ENCODE data around the gene VWA3A.
"Not testable (repeated sequence)": the region's sequence is repeated elsewhere in the genome, so short reads cannot be mapped to it uniquely, and the experiment has no call there.

VWA3A gene

GRCh38 chr16:22103441-22103840 is 11.1 kb downstream of the VWA3A start:
- no peak for TF ChIP-seq POLR2A (IDR thresholded peaks at IDR 0.05; ENCODE audit: low read depth, low read length)
- TF ChIP-seq SPI1 (IDR thresholded peaks at IDR 0.05; ENCODE audit: low read depth, low read length) = no peak
- TF ChIP-seq POU2F2 (IDR thresholded peaks at IDR 0.05; ENCODE audit: low read depth, low read length) = no peak
- no peak for TF ChIP-seq TAF1 (IDR thresholded peaks at IDR 0.05; ENCODE audit: low read depth, low read length)
- TF ChIP-seq PAX5 (IDR thresholded peaks at IDR 0.05; ENCODE audit: insufficient read depth, low read length, severe bottlenecking) = no peak
- TF ChIP-seq POLR2AphosphoS5 (IDR thresholded peaks at IDR 0.05; ENCODE audit: low read depth, low read length) = no peak
- no peak for FAIRE-seq
- no peak for DNase-seq (ENCODE audit: insufficient read length, low spot score)

GRCh38 chr16:22109258-22109898 is 17.0 kb downstream of the VWA3A start:
- TF ChIP-seq PAX5 (IDR thresholded peaks at IDR 0.05; ENCODE audit: insufficient read depth, low read length, severe bottlenecking) = no peak
- TF ChIP-seq SPI1 (IDR thresholded peaks at IDR 0.05; ENCODE audit: low read depth, low read length) = no peak
- TF ChIP-seq POLR2A (IDR thresholded peaks at IDR 0.05; ENCODE audit: low read depth, low read length) = no peak
- no peak for TF ChIP-seq POU2F2 (IDR thresholded peaks at IDR 0.05; ENCODE audit: low read depth, low read length)
- FAIRE-seq (no peak), DNase-seq (ENCODE audit: insufficient read length, low spot score) (no peak)

- FAIRE-seq; DNase-seq (ENCODE audit: insufficient read length, low spot score): not testable (repeated sequence)
Measured at GRCh38 chr16:22111629-22112028, 19.3 kb downstream of the VWA3A start.

GRCh38 chr16:22116095-22116700 is 23.9 kb downstream of the VWA3A start:
- DNase-seq (ENCODE audit: insufficient read length, low spot score) = no peak
- no peak for FAIRE-seq
- TF ChIP-seq POU2F2 (IDR thresholded peaks at IDR 0.05; ENCODE audit: low read depth, low read length) (no peak), SPI1 (IDR thresholded peaks at IDR 0.05; ENCODE audit: low read depth, low read length) (no peak), POLR2A (IDR thresholded peaks at IDR 0.05; ENCODE audit: low read depth, low read length) (no peak), POLR2AphosphoS5 (IDR thresholded peaks at IDR 0.05; ENCODE audit: low read depth, low read length) (no peak), PAX5 (IDR thresholded peaks at IDR 0.05; ENCODE audit: insufficient read depth, low read length, severe bottlenecking) (no peak), TAF1 (IDR thresholded peaks at IDR 0.05; ENCODE audit: low read depth, low read length) (no peak)

DNA sequence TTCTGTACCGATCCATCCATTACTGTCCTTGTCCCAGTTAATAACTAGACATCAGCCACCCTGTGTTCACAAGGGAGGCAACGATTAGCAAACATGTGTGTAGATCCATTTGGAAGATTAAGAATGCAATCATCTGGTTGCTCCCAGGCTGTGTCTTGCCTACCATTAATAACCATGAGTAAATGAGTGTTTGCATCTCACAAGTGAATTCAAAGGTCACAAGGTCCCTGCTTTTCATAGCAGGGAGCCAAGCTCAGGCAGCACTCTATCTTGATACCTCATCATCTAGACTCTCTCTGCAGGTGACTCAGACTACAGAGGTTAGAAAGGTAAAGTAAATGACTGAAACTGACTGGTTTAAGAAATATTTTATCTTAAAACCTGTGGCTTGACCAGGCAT is 25.3 kb downstream of the VWA3A start:
- no peak for TF ChIP-seq POLR2A (IDR thresholded peaks at IDR 0.05; ENCODE audit: low read depth, low read length)
- no peak for TF ChIP-seq POU2F2 (IDR thresholded peaks at IDR 0.05; ENCODE audit: low read depth, low read length)
- no peak for TF ChIP-seq SPI1 (IDR thresholded peaks at IDR 0.05; ENCODE audit: low read depth, low read length)
- TF ChIP-seq TAF1 (IDR thresholded peaks at IDR 0.05; ENCODE audit: low read depth, low read length) = no peak
- no peak for TF ChIP-seq POLR2AphosphoS5 (IDR thresholded peaks at IDR 0.05; ENCODE audit: low read depth, low read length)
- TF ChIP-seq PAX5 (IDR thresholded peaks at IDR 0.05; ENCODE audit: insufficient read depth, low read length, severe bottlenecking) = no peak
- FAIRE-seq (no peak), DNase-seq (ENCODE audit: insufficient read length, low spot score) (no peak)

DNA sequence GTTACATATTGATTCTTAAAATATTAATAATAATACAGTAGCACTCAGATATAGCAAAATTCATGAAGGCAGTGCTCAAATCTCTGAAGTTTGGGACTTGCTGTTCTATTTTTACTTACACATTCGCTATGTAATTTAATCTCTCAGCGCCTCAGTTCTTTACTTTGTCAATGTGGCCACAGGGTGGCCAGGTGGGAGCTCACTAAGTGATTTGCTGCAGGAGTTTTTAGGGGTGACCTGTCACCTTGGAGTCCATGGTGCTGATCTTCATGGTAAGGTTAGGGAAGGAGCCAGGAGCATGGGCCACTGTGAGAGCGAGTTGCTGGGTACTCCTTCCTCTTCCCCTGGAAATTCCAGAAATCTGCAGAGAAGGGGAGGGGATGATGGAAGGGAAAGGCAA is 28.1 kb downstream of the VWA3A start:
- FAIRE-seq (no peak), DNase-seq (ENCODE audit: insufficient read length, low spot score) (no peak)
- TF ChIP-seq PAX5 (IDR thresholded peaks at IDR 0.05; ENCODE audit: insufficient read depth, low read length, severe bottlenecking) (no peak), POLR2A (IDR thresholded peaks at IDR 0.05; ENCODE audit: low read depth, low read length) (no peak), TAF1 (IDR thresholded peaks at IDR 0.05; ENCODE audit: low read depth, low read length) (no peak), POLR2AphosphoS5 (IDR thresholded peaks at IDR 0.05; ENCODE audit: low read depth, low read length) (no peak), POU2F2 (IDR thresholded peaks at IDR 0.05; ENCODE audit: low read depth, low read length) (no peak), SPI1 (IDR thresholded peaks at IDR 0.05; ENCODE audit: low read depth, low read length) (no peak)

DNA sequence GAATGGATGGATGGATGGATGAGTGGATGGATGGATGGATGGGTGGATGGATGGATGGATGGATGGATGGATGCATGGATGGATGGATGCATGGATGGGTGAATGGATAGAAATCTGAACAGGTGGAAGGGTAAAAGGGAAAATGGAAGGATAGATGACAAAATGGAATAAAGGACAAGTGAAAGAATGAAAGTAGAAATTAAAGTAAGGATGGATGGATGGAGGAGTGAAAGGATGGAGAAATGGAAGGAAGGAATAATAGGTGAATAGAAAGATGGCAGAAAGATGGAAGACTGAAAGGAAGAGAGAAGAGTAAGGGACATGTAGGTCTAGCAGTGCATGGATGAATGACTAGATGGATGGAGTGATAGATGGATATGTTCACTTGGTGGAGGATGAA is 29.9 kb downstream of the VWA3A start:
- no peak for DNase-seq (ENCODE audit: insufficient read length, low spot score)
- no peak for TF ChIP-seq TAF1 (IDR thresholded peaks at IDR 0.05; ENCODE audit: low read depth, low read length)
- TF ChIP-seq POLR2AphosphoS5 (IDR thresholded peaks at IDR 0.05; ENCODE audit: low read depth, low read length) = no peak
- no peak for TF ChIP-seq SPI1 (IDR thresholded peaks at IDR 0.05; ENCODE audit: low read depth, low read length)
- TF ChIP-seq PAX5 (IDR thresholded peaks at IDR 0.05; ENCODE audit: insufficient read depth, low read length, severe bottlenecking) = no peak
- no peak for TF ChIP-seq POLR2A (IDR thresholded peaks at IDR 0.05; ENCODE audit: low read depth, low read length)
- no peak for TF ChIP-seq POU2F2 (IDR thresholded peaks at IDR 0.05; ENCODE audit: low read depth, low read length)
- FAIRE-seq = no peak

DNA sequence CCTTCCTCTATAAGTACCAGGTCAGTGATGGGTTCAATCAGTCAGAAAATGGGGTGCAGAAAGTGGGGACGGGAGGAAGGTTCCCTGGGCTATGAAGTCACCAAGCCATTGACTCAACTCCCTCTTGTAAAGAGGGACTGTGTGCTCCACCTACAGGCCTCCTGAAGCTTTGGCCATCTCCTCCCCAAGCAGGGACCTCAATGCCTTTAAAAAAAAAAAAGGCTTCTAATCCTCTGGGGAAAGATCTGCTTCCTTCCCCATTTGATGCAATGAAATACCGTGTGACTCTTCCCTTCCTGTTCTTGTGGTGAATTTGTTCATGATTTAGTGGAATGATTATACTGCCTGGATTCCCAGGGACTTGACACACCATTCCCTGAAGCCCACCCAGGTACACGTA is 30.8 kb downstream of the VWA3A start:
- FAIRE-seq (no peak), DNase-seq (ENCODE audit: insufficient read length, low spot score) (no peak)
- TF ChIP-seq TAF1 (IDR thresholded peaks at IDR 0.05; ENCODE audit: low read depth, low read length) = no peak
- no peak for TF ChIP-seq POLR2A (IDR thresholded peaks at IDR 0.05; ENCODE audit: low read depth, low read length)
- TF ChIP-seq POLR2AphosphoS5 (IDR thresholded peaks at IDR 0.05; ENCODE audit: low read depth, low read length) = no peak
- TF ChIP-seq POU2F2 (IDR thresholded peaks at IDR 0.05; ENCODE audit: low read depth, low read length) = no peak
- no peak for TF ChIP-seq SPI1 (IDR thresholded peaks at IDR 0.05; ENCODE audit: low read depth, low read length)
- no peak for TF ChIP-seq PAX5 (IDR thresholded peaks at IDR 0.05; ENCODE audit: insufficient read depth, low read length, severe bottlenecking)

GRCh38 chr16:22123759-22124490 is 31.6 kb downstream of the VWA3A start:
- DNase-seq (ENCODE audit: insufficient read length, low spot score) (no peak), FAIRE-seq (no peak)
- TF ChIP-seq TAF1 (IDR thresholded peaks at IDR 0.05; ENCODE audit: low read depth, low read length) = no peak
- no peak for TF ChIP-seq PAX5 (IDR thresholded peaks at IDR 0.05; ENCODE audit: insufficient read depth, low read length, severe bottlenecking)
- no peak for TF ChIP-seq POLR2AphosphoS5 (IDR thresholded peaks at IDR 0.05; ENCODE audit: low read depth, low read length)
- no peak for TF ChIP-seq SPI1 (IDR thresholded peaks at IDR 0.05; ENCODE audit: low read depth, low read length)
- TF ChIP-seq POLR2A (IDR thresholded peaks at IDR 0.05; ENCODE audit: low read depth, low read length) = no peak
- no peak for TF ChIP-seq POU2F2 (IDR thresholded peaks at IDR 0.05; ENCODE audit: low read depth, low read length)
